GM21367 (cell line): ENCODE results near the gene BICRA.
"Not testable (repeated sequence)": the region's sequence is repeated elsewhere in the genome, so short reads cannot be mapped to it uniquely, and the experiment has no call there.

ENCODE experiments used
- ATAC-seq: cut with Tn5 transposase; IDR thresholded peaks from one replicate; pipeline ENCODE4 v1.9.1; 2021; ENCODE audit not compliant: unreplicated experiment

Gene BICRA

GRCh38 chr19:47628078-47628771 is 19.3 kb downstream of the BICRA start:
- no peak for ATAC-seq

GRCh38 chr19:47630594-47630993 is 21.7 kb downstream of the BICRA start:
- no peak for ATAC-seq

GRCh38 chr19:47631681-47632446 is 22.9 kb downstream of the BICRA start:
- ATAC-seq, result no peak

GRCh38 chr19:47633517-47633916 is 24.6 kb downstream of the BICRA start:
- ATAC-seq, result no peak

GRCh38 chr19:47633996-47634395 is 25.1 kb downstream of the BICRA start:
- no peak for ATAC-seq

- ATAC-seq, result not testable (repeated sequence)
Observed at GRCh38 chr19:47635152-47635754, 26.3 kb downstream of the BICRA start.

GRCh38 chr19:47637550-47637949 is 28.6 kb downstream of the BICRA start:
- ATAC-seq, result no peak

- ATAC-seq, result no peak
Observed at GRCh38 chr19:47641891-47642485, 33.1 kb downstream of the BICRA start.

- ATAC-seq, result no peak
Observed at GRCh38 chr19:47643281-47643680, 34.3 kb downstream of the BICRA start.

GRCh38 chr19:47644199-47644598 is 35.3 kb downstream of the BICRA start:
- no peak for ATAC-seq

- ATAC-seq, result no peak
Observed at GRCh38 chr19:47644743-47645482, 36.0 kb downstream of the BICRA start.

GRCh38 chr19:47646924-47647323 is 38.0 kb downstream of the BICRA start:
- ATAC-seq, result no peak

GRCh38 chr19:47649588-47649987 is 40.7 kb downstream of the BICRA start:
- ATAC-seq, result no peak

GRCh38 chr19:47650700-47651099 is 41.8 kb downstream of the BICRA start:
- no peak for ATAC-seq

- no peak for ATAC-seq
Observed at GRCh38 chr19:47651132-47651531, 42.2 kb downstream of the BICRA start.

GRCh38 chr19:47651691-47652090 is 42.8 kb downstream of the BICRA start:
- ATAC-seq, result no peak

- ATAC-seq, result no peak
Observed at GRCh38 chr19:47652285-47652684, 43.4 kb downstream of the BICRA start.

- no peak for ATAC-seq
Observed at GRCh38 chr19:47653856-47654255, 44.9 kb downstream of the BICRA start.

GRCh38 chr19:47657719-47658118 is 48.8 kb downstream of the BICRA start:
- no peak for ATAC-seq

GRCh38 chr19:47658431-47659348 is 49.8 kb downstream of the BICRA start:
- no peak for ATAC-seq
